Thoracic aorta (tissue), 2 donors: Measurements from ENCODE around the gene INTS15. TPM values are rescaled to one million over a fixed set of nuclear protein-coding genes. Genes with fewer than 3 reads are reported as not detected.
A peak's percentile ranks its signal among the peaks of the same experiment; 100 is the strongest.
"Not testable (repeated sequence)": the region's sequence is repeated elsewhere in the genome, so short reads cannot be mapped to it uniquely, and the experiment has no call there.

Experiments
- ATAC-seq: fragments of 150-250 bp; one replicate; pipeline ENCODE4 v1.8.0; 2017; ENCODE audit warnings: low read depth; ENCODE audit not compliant: insufficient number of reproducible peaks, low FRiP score
- DNase-seq: peaks from one replicate; pipeline ENCODE4 v3.0.0-alpha.2; 2020; ENCODE audit warnings: low spot score
- H3K27ac ChIP-seq, 2 donors: fragments of 200-600 bp; sonication (generic); 1 replicate in 1 of 2; 2 replicates in 1 of 2; pipeline ENCODE4 v1.5.1; 2016; ENCODE audit warnings: mild to moderate bottlenecking in 2 of 2, moderate library complexity in 2 of 2
- H3K27me3 ChIP-seq: fragments of 200-600 bp; sonication (generic); replicated peaks from 2 replicates; pipeline ENCODE4 v1.6.0; 2016; ENCODE audit warnings: mild to moderate bottlenecking; ENCODE audit not compliant: insufficient read depth
- H3K36me3 ChIP-seq: fragments of 200-600 bp; sonication (generic); one replicate; pipeline ENCODE4 v1.5.1; 2016
- H3K4me1 ChIP-seq, 2 donors: fragments of 200-600 bp; sonication (generic); 1 replicate in 1 of 2; 2 replicates in 1 of 2; pipeline versions ENCODE4 v1.5.1 to v1.6.0; 2016; ENCODE audit warnings: low read depth in 2 of 2, mild to moderate bottlenecking in 1 of 2; ENCODE audit not compliant: control insufficient read depth in 1 of 2
- H3K4me3 ChIP-seq: fragments of 200-600 bp; sonication (generic); 2 replicates; pipeline ENCODE4 v1.5.1; 2016; ENCODE audit warnings: mild to moderate bottlenecking
- H3K9me3 ChIP-seq: fragments of 200-600 bp; sonication (generic); 2 replicates; pipeline ENCODE4 v1.5.1; 2016
- total RNA-seq, 2 donors: library from RNA; depleted of rRNA; stranded (reverse); fragments of >200 nt; gene quantifications; one replicate each; pipeline versions ENCODE4 v1.1.0 to v1.2.3, GENCODE V29; 2016
- TF ChIP-seq, protein P1 (sequence below): fragments of 200-600 bp; sonication (generic); IDR thresholded peaks from one replicate; pipeline ENCODE4 v1.5.1; 2019; ENCODE audit warnings: antibody characterized with exemption

INTS15 gene
- total RNA-seq, 2 donors from 2014 or later: 37.2 to 45.4 TPM

DNA sequence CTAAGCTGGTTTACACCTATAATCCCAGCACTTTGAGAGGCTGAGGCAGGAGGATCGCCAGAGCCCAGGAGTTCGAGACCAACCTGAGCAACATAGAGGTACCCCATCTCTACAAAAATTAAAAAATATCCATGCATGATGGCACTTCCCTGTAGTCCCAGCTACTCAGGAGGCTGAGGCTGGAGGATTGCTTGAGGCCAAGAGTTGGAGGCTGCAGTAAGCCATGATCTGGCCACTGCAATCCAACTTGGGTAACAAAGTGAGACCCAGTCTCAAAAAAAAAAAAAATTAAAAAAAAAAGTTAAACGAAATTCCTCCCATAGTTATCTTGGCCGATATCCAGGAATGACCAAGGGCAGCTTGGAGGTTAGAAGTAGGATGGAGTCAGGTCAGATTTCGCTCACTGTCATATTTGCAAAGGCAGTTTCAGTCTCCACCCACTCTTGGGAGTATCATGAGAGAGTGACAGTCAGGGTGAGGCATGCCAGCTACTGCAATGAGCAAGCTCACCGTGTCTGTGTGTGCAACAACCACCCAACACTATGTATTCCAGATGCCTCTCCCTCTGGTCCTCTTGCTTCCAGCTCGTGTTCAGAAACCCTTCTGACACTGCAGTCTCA, 18.6 kb upstream of the INTS15 start:
- no peak for ATAC-seq
- H3K9me3 ChIP-seq: no peaks in the 10 kb centered on the region
- H3K36me3 ChIP-seq: no peaks in the 10 kb centered on the region
- DNase-seq: no peak
- H3K27me3 ChIP-seq: no peaks in the 10 kb centered on the region
- H3K4me1 ChIP-seq: peaks cover 0 to 3% of the 10 kb centered on the region in 2 donors
- no peak overlapping the region for H3K4me3 ChIP-seq
- TF ChIP-seq, protein P1, sequence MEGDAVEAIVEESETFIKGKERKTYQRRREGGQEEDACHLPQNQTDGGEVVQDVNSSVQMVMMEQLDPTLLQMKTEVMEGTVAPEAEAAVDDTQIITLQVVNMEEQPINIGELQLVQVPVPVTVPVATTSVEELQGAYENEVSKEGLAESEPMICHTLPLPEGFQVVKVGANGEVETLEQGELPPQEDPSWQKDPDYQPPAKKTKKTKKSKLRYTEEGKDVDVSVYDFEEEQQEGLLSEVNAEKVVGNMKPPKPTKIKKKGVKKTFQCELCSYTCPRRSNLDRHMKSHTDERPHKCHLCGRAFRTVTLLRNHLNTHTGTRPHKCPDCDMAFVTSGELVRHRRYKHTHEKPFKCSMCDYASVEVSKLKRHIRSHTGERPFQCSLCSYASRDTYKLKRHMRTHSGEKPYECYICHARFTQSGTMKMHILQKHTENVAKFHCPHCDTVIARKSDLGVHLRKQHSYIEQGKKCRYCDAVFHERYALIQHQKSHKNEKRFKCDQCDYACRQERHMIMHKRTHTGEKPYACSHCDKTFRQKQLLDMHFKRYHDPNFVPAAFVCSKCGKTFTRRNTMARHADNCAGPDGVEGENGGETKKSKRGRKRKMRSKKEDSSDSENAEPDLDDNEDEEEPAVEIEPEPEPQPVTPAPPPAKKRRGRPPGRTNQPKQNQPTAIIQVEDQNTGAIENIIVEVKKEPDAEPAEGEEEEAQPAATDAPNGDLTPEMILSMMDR: no peak
- no peak overlapping the region for H3K27ac ChIP-seq

GRCh38 chr7:6575281-6576023, 14.4 kb upstream of the INTS15 start:
- H3K4me1 ChIP-seq: peaks cover 4 to 15% of the 10 kb centered on the region in 2 donors
- ATAC-seq (no peak), DNase-seq (no peak)
- TF ChIP-seq, protein P1: no peak
- no peak overlapping the region for H3K27ac ChIP-seq
- no peaks in the 10 kb centered on the region for H3K27me3 ChIP-seq
- no peaks in the 10 kb centered on the region for H3K36me3 ChIP-seq
- H3K4me3 ChIP-seq: no peak overlapping the region
- H3K9me3 ChIP-seq: no peaks in the 10 kb centered on the region

GRCh38 chr7:6576024-6576866, 13.6 kb upstream of the INTS15 start:
- DNase-seq (no peak), ATAC-seq (no peak)
- Histone ChIP-seq H3K27ac (no peak overlapping the region), H3K27me3 (no peaks in the 10 kb centered on the region), H3K9me3 (no peaks in the 10 kb centered on the region), H3K4me1 (peaks cover 4 to 15% of the 10 kb centered on the region in 2 donors), H3K36me3 (no peaks in the 10 kb centered on the region), H3K4me3 (peak overlapping the region; percentile 92)
- TF ChIP-seq, protein P1: no peak

DNA sequence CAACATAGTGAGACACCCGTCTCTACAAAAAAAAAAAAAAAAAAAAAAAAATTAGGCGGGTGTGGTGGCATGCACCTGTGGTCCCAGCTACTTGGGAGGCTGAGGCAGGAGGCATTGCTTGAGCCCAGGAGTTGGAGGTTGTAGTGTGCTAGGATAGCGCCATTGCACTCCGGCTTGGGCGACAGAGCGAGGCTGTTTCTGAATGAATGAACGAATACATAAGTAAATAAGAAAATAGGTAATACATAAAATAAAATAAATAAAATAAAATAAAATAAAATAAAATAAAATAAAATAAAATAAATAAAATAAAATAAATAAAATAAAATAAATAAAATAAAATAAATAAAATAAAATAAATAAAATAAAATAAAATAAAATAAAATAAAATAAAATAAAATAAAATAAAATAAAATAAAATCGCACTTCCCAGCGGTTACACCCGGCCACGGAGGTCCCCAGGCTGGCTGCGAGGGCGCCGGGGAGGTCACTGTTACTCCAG, 12.9 kb upstream of the INTS15 start:
- Histone ChIP-seq H3K4me3 (peak overlapping the region; percentile 92), H3K27ac (peak overlapping the region; percentile 96 to 97), H3K4me1 (peaks cover 4 to 15% of the 10 kb centered on the region in 2 donors)
- H3K36me3 ChIP-seq, H3K9me3 ChIP-seq, DNase-seq, H3K27me3 ChIP-seq, ATAC-seq: not testable (repeated sequence)

DNA sequence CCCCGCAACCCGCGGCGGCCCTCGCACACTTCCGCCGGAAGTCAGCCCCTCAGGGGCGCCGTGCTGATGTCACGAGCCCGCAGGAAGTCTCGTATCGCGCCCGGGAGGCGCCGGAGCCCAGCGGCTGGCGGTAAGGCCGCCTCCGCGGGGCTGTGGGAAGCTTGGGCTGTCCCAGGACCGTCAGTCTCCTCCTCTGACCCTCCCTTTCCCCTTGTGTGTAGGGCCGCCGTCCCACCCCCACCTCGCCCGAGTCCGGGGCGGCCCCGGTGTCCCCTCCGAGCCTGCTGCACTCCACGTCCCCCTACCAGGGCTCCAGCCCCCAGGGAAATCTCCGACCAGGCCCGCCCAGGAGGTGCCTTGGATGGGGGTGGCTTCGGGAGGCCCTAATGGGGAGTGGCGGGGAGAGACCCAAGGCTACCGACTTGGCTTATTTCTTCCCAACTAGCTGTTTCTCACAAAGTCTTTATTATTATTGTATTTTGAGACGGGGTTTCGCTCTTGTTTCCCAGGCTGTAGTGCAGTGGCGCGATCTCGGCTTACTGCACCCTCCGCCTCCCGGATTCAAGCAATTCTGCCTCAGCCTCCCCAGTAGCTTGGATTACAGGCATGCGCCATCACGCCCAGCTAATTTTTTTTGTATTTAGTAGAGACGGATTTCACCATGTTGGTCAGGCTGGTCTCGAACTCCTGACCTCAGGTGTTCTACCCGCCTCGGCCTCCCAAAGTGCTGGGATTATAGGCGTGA, 12.3 kb upstream of the INTS15 start, which contains the start of gene ZDHHC4:
Gene ZDHHC4, plus strand, starts transcription at position 86 of the 745 bp plus-strand sequence. CDS start 3,108 bp downstream, outside the sequence.
- Histone ChIP-seq H3K27me3 (no peaks in the 10 kb centered on the region), H3K36me3 (peaks cover 3% of the 10 kb centered on the region), H3K4me3 (peak within 1 kb of the TSS; percentile 92), H3K9me3 (no peaks in the 10 kb centered on the region), H3K27ac (peak within 1 kb of the TSS; percentile 96 to 97), H3K4me1 (peaks cover 4 to 15% of the 10 kb centered on the region in 2 donors)
- TF ChIP-seq, protein P1: no peak
- DNase-seq: peak; percentile 55
- ATAC-seq: peak; percentile 81
